NCI-H2196 (cell line): ENCODE measurements around the gene MAP1LC3A.

Experiments used
- DNase-seq: peaks from one replicate; lab custom pipeline; 2025; ENCODE audit not compliant: unreplicated experiment; lab: John Stamatoyannopoulos, UW

MAP1LC3A gene

DNA sequence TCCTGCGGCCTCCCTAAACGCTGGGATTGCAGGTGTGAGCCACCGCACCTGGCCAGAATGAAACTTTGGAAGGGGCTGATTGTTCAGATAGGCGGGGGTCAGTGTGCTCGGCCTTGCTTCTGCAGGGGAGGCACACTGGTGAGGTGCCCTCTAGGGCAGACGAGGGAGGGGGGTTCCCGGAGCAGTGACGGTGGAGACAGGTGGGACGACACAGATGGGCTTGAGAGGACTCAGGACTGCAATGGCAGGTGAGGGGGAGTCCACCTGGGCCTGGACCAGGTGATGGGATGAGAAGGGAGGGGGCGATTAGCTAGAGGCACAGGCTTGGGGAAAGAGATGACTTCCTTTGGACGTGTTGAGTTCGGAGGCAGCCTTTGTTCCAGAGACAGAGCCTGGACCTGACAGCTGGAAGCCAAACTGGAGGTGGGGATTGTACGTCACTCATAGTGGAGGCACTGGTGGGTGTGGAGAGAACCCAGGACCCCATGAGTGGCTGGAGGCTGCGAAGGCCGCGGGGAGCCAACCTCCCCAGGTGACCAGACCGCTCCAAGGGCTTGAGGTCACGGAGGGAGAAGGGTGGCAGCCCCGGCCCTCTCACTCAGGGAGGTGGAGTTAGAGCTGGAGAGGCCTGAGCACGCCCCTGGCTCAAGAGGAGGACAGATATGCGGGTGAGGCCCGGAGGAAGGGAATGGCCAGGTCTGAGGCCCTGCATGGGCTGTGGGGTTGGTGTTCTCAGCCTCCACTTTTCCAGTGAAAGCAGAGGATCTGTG is 10.5 kb upstream of the MAP1LC3A start:
- no peak for DNase-seq

GRCh38 chr20:34549291-34549928 is 9.1 kb upstream of the MAP1LC3A start:
- DNase-seq: peak; percentile 62

DNA sequence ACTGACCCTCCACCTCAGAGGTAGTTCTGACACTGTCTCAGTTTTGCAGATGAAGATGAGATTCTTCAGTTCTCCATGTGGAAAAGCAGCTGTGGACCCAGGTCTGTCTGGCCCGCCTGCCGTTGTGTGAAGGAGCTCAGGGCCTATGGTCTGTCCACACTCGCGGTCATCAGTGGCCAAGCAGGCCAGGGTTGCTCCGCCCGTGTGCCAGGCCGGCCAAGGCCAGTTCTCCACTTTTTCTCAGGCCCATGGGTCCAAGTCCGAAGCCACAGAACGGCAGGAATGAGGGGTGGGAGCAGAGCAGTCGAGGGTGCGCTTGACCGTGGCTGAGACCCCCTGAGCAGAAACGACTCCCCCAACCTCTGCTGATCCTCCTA is 8.6 kb upstream of the MAP1LC3A start:
- DNase-seq: no peak

- DNase-seq: no peak
Observed at GRCh38 chr20:34552569-34552968, 5.9 kb upstream of the MAP1LC3A start.

DNA sequence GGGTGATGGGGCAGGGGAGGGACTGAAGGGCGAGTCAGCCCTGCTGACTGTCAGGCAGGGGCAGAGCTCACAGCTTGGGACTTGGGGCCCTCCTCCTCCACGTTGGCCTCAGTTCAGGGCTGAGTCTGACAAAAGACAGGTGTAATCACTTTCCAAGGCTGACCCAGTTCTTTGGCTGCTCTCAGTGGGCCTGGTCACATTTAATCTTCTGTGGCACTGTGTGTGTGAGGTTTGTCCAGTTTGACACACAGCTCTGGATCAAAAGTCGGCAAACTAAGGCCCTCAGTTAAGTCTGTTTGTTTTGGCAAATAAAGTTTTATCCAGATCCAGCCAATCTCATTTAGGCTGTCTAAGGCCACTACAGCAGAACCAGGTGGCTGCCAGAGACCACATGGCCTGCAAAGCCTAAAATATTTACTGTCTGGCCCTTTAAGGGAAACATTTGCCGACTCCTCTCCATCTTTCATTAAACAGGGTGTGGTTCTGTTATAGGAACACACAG is 5.1 kb upstream of the MAP1LC3A start:
- peak; percentile 26 for DNase-seq

DNA sequence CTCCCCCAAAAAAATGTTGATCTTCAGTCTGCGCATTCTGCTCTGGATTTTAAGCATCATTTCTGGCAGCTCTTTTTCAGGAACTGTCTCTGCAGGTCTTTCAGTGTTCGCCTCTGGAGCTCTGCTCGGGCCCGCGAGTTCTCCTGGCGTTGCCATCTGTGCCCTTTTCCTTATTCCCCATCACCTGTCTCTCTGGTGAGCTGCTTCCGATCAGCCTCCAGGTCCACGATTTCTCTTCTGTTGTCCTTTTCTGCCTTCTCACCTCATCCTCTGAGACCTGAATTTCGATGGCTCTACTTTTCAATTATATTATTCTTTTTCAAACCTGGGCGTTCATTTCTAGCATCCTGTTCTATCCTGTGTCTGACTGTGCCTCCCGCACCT is 590 bp upstream of the MAP1LC3A start:
- DNase-seq: no peak

DNA sequence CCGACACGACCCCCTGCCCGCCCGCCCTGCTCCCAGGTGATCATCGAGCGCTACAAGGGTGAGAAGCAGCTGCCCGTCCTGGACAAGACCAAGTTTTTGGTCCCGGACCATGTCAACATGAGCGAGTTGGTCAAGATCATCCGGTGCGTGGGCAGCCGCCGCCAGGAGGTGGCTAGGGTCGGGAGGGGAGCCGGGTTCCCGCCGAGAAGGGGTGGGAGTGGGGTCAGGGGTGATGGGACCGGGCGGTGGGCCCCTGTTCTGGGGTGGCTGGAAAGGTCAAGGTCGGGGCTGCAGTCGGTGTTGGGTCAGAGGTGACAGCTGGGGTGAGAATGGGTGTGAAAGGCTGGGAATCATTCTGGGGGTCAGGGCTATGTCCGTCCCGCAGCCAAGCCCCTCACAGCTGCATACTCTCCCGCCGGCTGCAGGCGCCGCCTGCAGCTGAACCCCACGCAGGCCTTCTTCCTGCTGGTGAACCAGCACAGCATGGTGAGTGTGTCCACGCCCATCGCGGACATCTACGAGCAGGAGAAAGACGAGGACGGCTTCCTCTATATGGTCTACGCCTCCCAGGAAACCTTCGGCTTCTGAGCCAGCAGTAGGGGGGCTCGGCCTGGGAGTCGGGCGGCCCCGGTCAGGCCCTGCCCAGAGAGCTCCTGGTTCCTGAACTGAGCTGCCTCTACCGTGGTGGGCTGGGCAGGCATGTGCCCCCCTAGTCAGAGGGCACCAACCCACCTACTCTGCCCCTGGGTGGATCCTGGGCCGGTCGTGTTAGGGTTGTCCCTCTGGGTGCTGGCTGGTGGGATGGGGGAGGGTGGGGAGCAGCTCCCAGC is 1.0 kb downstream of the MAP1LC3A start:
- DNase-seq: no peak

GRCh38 chr20:34560141-34560523 is 1.6 kb downstream of the MAP1LC3A start:
- no peak for DNase-seq

- DNase-seq: no peak
Observed at GRCh38 chr20:34560614-34561013, 2.1 kb downstream of the MAP1LC3A start.

GRCh38 chr20:34561661-34562060 is 3.1 kb downstream of the MAP1LC3A start:
- DNase-seq: no peak

DNA sequence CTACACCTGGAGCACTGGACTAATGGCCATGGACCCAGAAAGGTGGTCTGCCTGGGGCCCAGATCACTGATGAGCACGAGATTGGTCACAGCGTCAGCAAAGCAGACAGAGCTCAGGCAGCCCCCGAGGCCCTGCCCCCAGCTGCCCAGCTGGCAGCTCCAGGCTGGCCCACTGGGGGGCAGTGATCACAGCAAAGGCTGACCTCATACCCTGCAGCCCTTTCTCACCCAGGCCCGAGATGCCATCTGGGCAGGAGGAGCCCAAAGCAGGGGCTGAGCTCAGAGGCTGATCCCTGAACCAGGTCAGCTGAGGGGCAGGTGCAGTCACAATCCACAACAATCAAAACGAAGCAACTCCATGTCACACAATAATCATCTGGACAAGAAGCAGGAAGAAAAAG is 4.1 kb downstream of the MAP1LC3A start:
- peak; percentile 11 for DNase-seq

DNA sequence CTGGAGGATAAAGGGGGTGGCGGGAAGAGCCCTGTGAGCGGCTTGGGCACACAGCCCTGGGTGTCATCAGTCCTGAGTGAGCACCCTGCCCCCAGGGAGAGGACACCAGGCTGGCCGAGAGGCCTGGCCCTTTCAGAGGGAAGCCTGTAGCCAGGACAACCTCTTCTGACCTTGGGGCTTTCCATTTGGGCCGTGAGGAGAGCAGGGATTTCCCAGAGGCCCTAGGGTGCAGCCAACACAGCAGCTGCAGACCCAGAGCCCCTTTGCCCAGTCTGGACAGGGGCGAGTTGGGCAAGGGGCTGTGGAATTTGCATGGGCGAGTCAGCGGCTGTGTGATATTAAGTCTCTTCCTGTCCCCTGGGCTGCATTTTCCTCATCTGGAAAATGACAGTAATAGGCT is 6.3 kb downstream of the MAP1LC3A start:
- DNase-seq: no peak

GRCh38 chr20:34566978-34567891 is 8.7 kb downstream of the MAP1LC3A start:
- no peak for DNase-seq

GRCh38 chr20:34567892-34568865 is 9.7 kb downstream of the MAP1LC3A start:
- DNase-seq: no peak

DNA sequence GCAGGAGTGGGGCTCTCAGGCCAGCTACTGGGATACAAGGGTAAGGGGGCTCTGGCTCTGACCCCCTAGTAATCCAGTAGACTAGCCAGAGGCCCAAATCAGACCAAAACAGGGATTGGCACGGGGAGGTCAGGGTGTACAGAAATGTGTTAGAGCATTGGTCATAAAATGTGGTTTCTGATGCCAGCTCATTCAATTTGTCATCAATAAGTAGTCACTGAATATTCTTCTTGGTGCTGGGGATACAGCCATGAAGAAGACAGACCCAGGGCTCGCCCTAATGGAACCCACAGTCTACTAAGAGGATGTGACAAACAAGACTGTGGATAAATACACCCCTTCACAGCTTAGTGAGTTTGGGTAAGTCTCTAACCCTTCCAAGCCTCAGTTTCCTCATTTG is 11.1 kb downstream of the MAP1LC3A start:
- no peak for DNase-seq

GRCh38 chr20:34570859-34571306 is 12.4 kb downstream of the MAP1LC3A start:
- DNase-seq: no peak

GRCh38 chr20:34571753-34572152 is 13.2 kb downstream of the MAP1LC3A start:
- DNase-seq: no peak

DNA sequence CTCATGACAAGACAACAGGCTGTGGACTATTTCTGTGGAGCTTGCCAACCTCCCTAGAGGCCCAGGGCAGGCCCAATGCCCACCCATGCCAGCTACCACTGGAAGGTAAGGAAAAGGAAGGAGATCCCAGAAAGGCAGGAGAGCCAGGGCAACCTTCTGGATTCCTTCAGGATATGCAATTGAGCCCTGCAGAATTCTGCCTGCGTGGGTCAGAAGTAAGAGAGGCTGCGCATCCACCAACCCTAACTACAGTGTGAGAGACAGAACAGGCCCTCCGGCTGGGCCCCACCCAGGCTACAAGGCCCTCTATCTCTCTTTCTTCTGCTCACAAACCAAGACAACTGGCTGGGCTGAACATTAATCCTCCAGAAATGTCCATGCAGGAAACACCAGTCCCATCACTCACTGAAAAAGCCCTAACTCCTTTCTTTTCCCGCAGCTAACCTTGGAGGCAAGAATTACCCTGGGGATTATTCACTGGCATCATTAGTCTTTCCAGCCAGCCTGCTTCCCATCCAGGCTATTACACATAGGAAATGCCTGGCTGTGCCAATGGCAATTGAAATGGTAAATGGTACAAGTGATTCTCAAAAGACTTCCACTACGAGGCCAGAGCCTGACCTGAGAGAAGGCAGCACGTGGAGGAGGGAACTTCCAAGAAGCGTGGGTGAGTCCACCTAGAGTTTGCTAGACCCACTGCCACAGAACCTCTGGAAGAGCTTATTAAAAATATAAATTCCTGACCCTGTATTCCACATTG is 15.2 kb downstream of the MAP1LC3A start:
- no peak for DNase-seq

GRCh38 chr20:34574426-34574825 is 15.9 kb downstream of the MAP1LC3A start:
- DNase-seq: no peak
